Measurements from ENCODE around the gene TMEM179.

DNA sequence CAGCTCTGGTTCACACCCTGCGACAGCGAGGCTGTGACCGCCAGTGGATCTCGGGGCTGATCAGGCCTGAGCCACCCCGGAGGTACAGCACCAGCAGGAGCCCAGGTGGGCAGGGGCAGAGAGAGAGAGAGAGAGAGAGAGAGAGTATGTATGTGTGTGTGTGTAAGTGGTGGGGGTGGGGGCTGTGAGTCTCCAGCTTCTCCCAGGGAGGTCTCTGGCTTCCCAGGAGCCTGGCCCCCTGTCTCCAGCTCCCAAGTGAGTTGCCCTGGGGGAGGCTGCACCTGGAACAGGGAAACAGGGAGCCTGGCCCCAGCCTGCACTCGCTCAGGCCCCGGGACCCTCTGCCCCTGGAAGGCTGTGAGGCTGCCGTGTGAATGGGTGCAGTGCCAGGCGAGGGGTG, 23.1 kb downstream of the TMEM179 start:
- TF ChIP-seq, protein P1, sequence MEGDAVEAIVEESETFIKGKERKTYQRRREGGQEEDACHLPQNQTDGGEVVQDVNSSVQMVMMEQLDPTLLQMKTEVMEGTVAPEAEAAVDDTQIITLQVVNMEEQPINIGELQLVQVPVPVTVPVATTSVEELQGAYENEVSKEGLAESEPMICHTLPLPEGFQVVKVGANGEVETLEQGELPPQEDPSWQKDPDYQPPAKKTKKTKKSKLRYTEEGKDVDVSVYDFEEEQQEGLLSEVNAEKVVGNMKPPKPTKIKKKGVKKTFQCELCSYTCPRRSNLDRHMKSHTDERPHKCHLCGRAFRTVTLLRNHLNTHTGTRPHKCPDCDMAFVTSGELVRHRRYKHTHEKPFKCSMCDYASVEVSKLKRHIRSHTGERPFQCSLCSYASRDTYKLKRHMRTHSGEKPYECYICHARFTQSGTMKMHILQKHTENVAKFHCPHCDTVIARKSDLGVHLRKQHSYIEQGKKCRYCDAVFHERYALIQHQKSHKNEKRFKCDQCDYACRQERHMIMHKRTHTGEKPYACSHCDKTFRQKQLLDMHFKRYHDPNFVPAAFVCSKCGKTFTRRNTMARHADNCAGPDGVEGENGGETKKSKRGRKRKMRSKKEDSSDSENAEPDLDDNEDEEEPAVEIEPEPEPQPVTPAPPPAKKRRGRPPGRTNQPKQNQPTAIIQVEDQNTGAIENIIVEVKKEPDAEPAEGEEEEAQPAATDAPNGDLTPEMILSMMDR (conservative IDR thresholded peaks at IDR 0.05; ENCODE audit: low read depth, low read length) = no peak
- TF ChIP-seq EZH2phosphoT487 (IDR thresholded peaks at IDR 0.05; ENCODE audit: borderline replicate concordance, low read length) = no peak
- no peak for TF ChIP-seq EZH2 (IDR thresholded peaks at IDR 0.05; ENCODE audit: low read length, unreplicated experiment)
